Naive B cell (primary cell): ENCODE results near the gene EDN3. TPM values are rescaled to one million over a fixed set of nuclear protein-coding genes. Genes with fewer than 3 reads are reported as not detected.
A peak's percentile ranks its signal among the peaks of the same experiment; 100 is the strongest.

Source experiments
- ATAC-seq, 2 donors: fragments of 150-1000 bp; cut with Tn5 transposase; 2 replicates each; pipeline ENCODE4 v1.10.0; 2021; ENCODE audit warnings: low read depth in 2 of 2, mild to moderate bottlenecking in 2 of 2, moderate library complexity in 2 of 2
- DNase-seq: peaks from one replicate; pipeline ENCODE4 v3.0.0; 2022
- H3K27ac Mint-ChIP-seq, 6 donors: one replicate each; pipeline ENCODE4 v1.8.0; 2020 to 2022; ENCODE audit warnings: mild to moderate bottlenecking in 6 of 6, mixed read lengths in 6 of 6, moderate library complexity in 5 of 6, inconsistent platforms in 2 of 6
- H3K27me3 Mint-ChIP-seq, 3 donors: one replicate each; pipeline ENCODE4 v1.8.0; 2021 to 2022; ENCODE audit warnings: mixed read lengths in 3 of 3, mild to moderate bottlenecking in 1 of 3
- H3K36me3 Mint-ChIP-seq, 2 donors: one replicate each; pipeline ENCODE4 v1.8.0; 2020 to 2022; ENCODE audit warnings: mixed read lengths in 2 of 2, inconsistent platforms in 1 of 2, mild to moderate bottlenecking in 1 of 2
- H3K4me1 Mint-ChIP-seq, 3 donors: one replicate each; pipeline ENCODE4 v1.8.0; 2020 to 2022; ENCODE audit warnings: mixed read lengths in 3 of 3, inconsistent platforms in 1 of 3, mild to moderate bottlenecking in 1 of 3, moderate library complexity in 1 of 3
- H3K4me3 Mint-ChIP-seq, 8 donors: one replicate each; pipeline ENCODE4 v1.8.0; 2020 to 2022; ENCODE audit warnings: mild to moderate bottlenecking in 8 of 8, mixed read lengths in 8 of 8, moderate library complexity in 8 of 8, inconsistent platforms in 2 of 8
- H3K9me3 Mint-ChIP-seq, 7 donors: one replicate each; pipeline ENCODE4 v1.8.0; 2020 to 2022; ENCODE audit warnings: mixed read lengths in 7 of 7, mild to moderate bottlenecking in 5 of 7, inconsistent platforms in 2 of 7, moderate library complexity in 1 of 7
- polyA plus RNA-seq, 6 donors: library from polyadenylated mRNA; unstranded; fragments of 300-500 nt; fragmentation: Illumina TruSeq; gene quantifications; one replicate each; pipeline ENCODE4 v1.2.3, GENCODE V29; 2021; ENCODE audit warnings: low read depth in 6 of 6

Gene EDN3
- polyA plus RNA-seq, 6 donors from 2014 or later = not detected

GRCh38 chr20:59289994-59290393 is 10.4 kb upstream of the EDN3 start:
- Mint-ChIP-seq H3K9me3 (peaks cover 0 to 5% (median 0%) of the 10 kb centered on the region in 7 donors), H3K4me3 (no peak overlapping the region), H3K27ac (no peak overlapping the region), H3K27me3 (peaks cover 27 to 44% (median 32%) of the 10 kb centered on the region in 3 donors), H3K36me3 (no peaks in the 10 kb centered on the region), H3K4me1 (no peaks in the 10 kb centered on the region)
- ATAC-seq (no peak), DNase-seq (no peak)

GRCh38 chr20:59291740-59292383 is 8.5 kb upstream of the EDN3 start:
- ATAC-seq (no peak), DNase-seq (no peak)
- Mint-ChIP-seq H3K9me3 (peaks cover 0 to 4% (median 0%) of the 10 kb centered on the region in 7 donors), H3K4me1 (no peaks in the 10 kb centered on the region), H3K4me3 (no peak overlapping the region), H3K27me3 (peaks cover 38 to 59% (median 42%) of the 10 kb centered on the region in 3 donors), H3K27ac (no peak overlapping the region), H3K36me3 (no peaks in the 10 kb centered on the region)

DNA sequence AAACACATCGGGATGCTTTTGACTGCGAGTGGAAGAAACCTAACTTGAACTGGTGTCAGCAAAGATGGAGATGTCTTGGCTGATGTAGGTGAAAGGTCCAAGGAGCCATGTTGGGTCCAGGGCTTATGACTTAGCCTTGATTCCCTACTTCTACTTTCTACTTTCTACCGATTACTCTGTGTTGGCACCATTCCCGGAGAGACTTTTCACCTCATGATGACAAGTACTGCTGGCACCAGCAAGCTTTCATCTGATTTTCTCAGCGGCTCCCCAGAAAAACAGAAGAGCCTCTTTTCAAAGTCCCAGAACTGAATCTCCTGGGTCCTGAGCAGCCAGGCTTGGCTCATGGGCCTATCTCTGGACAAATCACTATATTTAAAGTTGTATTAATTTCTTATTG is 4.9 kb upstream of the EDN3 start:
- ATAC-seq = no peak
- no peaks in the 10 kb centered on the region for H3K9me3 Mint-ChIP-seq
- no peak for DNase-seq
- H3K27me3 Mint-ChIP-seq = peaks cover 50 to 85% (median 64%) of the 10 kb centered on the region in 3 donors
- H3K36me3 Mint-ChIP-seq = no peaks in the 10 kb centered on the region
- H3K4me3 Mint-ChIP-seq = no peak overlapping the region
- no peak overlapping the region for H3K27ac Mint-ChIP-seq
- no peaks in the 10 kb centered on the region for H3K4me1 Mint-ChIP-seq

DNA sequence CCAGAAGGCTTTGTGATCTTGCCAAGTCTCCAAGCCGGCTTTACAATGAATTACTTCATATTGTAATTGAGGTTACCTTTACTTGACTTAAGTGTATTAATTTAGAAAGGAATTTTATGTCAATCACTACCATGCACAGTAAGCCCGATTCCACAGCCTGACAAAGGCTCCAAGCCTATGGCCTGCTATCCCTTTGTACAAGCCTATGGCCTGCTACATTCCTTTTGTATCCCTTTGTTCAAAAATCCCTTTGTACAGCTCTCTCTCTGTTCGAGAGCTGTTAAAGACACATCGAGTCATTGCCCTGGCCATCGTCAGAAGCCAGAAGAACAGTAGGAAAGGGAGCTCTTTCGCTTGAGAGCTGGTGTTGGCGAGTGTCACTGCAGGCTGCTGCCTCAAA is 2.7 kb upstream of the EDN3 start:
- ATAC-seq (no peak), DNase-seq (no peak)
- H3K27me3 Mint-ChIP-seq = peaks cover 41 to 90% (median 66%) of the 10 kb centered on the region in 3 donors
- H3K27ac Mint-ChIP-seq = no peak overlapping the region
- H3K36me3 Mint-ChIP-seq = no peaks in the 10 kb centered on the region
- no peaks in the 10 kb centered on the region for H3K9me3 Mint-ChIP-seq
- H3K4me1 Mint-ChIP-seq = no peaks in the 10 kb centered on the region
- H3K4me3 Mint-ChIP-seq = no peak overlapping the region

DNA sequence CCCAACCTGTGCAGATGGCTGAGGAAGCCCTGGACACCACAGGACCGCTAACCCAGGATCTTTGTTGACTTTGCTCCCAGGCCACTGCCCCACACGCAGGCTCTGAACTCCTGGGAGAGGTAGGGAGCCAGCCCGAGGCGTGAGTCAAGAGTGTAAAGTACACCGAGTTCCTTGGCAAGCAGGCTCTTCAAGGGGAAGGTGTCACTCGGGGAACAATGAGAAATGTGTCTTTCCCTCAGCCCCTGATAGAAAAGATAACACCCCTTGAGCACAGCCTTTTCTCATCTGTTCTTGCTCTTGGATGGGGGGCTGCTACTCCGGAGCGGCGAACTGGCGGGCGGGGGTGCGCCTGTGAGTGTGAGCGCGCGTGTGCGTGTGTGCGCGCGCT is 472 bp upstream of the EDN3 start:
- Mint-ChIP-seq H3K9me3 (no peaks in the 10 kb centered on the region), H3K4me1 (no peaks in the 10 kb centered on the region), H3K36me3 (no peaks in the 10 kb centered on the region), H3K27ac (no peak overlapping the region), H3K4me3 (no peak overlapping the region), H3K27me3 (peaks cover 35 to 89% (median 68%) of the 10 kb centered on the region in 3 donors)
- ATAC-seq = no peak
- DNase-seq = no peak

- no peak for DNase-seq
- H3K4me3 Mint-ChIP-seq = no peak overlapping the region
- no peak overlapping the region for H3K27ac Mint-ChIP-seq
- peaks cover 24 to 82% (median 67%) of the 10 kb centered on the region in 3 donors for H3K27me3 Mint-ChIP-seq
- no peaks in the 10 kb centered on the region for H3K4me1 Mint-ChIP-seq
- no peaks in the 10 kb centered on the region for H3K36me3 Mint-ChIP-seq
- no peak for ATAC-seq
- H3K9me3 Mint-ChIP-seq = no peaks in the 10 kb centered on the region
Observed at GRCh38 chr20:59301343-59302007, 1.1 kb downstream of the EDN3 start.

GRCh38 chr20:59305908-59306655 is 5.7 kb downstream of the EDN3 start:
- Mint-ChIP-seq H3K4me3 (no peak overlapping the region), H3K4me1 (no peaks in the 10 kb centered on the region), H3K36me3 (no peaks in the 10 kb centered on the region), H3K27me3 (peaks cover 11 to 64% (median 42%) of the 10 kb centered on the region in 3 donors), H3K27ac (no peak overlapping the region), H3K9me3 (no peaks in the 10 kb centered on the region)
- ATAC-seq (no peak), DNase-seq (no peak)

DNA sequence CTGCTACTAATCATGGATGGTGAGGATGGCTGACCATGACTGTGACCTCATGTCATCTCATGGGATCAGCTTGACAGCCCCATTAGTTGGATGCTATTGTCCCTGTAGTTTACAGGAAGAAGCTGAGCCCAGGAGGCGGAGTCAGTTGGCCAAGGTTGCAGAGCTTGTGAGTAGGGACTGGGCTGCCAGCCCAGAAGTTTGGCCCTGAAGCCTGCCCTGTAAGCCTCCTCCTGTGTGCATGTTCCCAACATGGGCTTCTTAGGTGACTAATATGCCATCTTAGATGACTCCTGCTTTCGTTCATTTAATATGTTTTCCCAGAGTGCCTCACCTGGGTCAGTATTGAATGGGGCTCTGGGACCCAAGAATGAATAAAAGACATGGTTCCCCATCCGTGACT is 6.9 kb downstream of the EDN3 start:
- Mint-ChIP-seq H3K9me3 (no peaks in the 10 kb centered on the region), H3K27ac (no peak overlapping the region), H3K4me1 (no peaks in the 10 kb centered on the region), H3K27me3 (peaks cover 11 to 58% (median 43%) of the 10 kb centered on the region in 3 donors), H3K36me3 (no peaks in the 10 kb centered on the region), H3K4me3 (no peak overlapping the region)
- no peak for DNase-seq
- ATAC-seq = no peak

- Mint-ChIP-seq H3K9me3 (no peaks in the 10 kb centered on the region), H3K36me3 (no peaks in the 10 kb centered on the region), H3K27ac (no peak overlapping the region), H3K27me3 (peaks cover 9 to 45% (median 37%) of the 10 kb centered on the region in 3 donors), H3K4me3 (no peak overlapping the region), H3K4me1 (no peaks in the 10 kb centered on the region)
- DNase-seq = no peak
- ATAC-seq = no peak
Observed at GRCh38 chr20:59308493-59309201, 8.2 kb downstream of the EDN3 start.

GRCh38 chr20:59309218-59309617 is 8.8 kb downstream of the EDN3 start:
- no peaks in the 10 kb centered on the region for H3K36me3 Mint-ChIP-seq
- H3K9me3 Mint-ChIP-seq = no peaks in the 10 kb centered on the region
- no peak for ATAC-seq
- no peak for DNase-seq
- no peaks in the 10 kb centered on the region for H3K4me1 Mint-ChIP-seq
- peaks cover 4 to 45% (median 37%) of the 10 kb centered on the region in 3 donors for H3K27me3 Mint-ChIP-seq
- H3K27ac Mint-ChIP-seq = no peak overlapping the region
- H3K4me3 Mint-ChIP-seq = no peak overlapping the region

GRCh38 chr20:59314997-59315396 is 14.6 kb downstream of the EDN3 start:
- DNase-seq (no peak), ATAC-seq (no peak)
- H3K4me3 Mint-ChIP-seq = no peak overlapping the region
- H3K4me1 Mint-ChIP-seq = no peaks in the 10 kb centered on the region
- H3K27me3 Mint-ChIP-seq = peaks cover 4 to 22% (median 14%) of the 10 kb centered on the region in 3 donors
- H3K9me3 Mint-ChIP-seq = no peaks in the 10 kb centered on the region
- H3K36me3 Mint-ChIP-seq = no peaks in the 10 kb centered on the region
- H3K27ac Mint-ChIP-seq = peak overlapping the region in 1 of 6 donors; percentile 40

DNA sequence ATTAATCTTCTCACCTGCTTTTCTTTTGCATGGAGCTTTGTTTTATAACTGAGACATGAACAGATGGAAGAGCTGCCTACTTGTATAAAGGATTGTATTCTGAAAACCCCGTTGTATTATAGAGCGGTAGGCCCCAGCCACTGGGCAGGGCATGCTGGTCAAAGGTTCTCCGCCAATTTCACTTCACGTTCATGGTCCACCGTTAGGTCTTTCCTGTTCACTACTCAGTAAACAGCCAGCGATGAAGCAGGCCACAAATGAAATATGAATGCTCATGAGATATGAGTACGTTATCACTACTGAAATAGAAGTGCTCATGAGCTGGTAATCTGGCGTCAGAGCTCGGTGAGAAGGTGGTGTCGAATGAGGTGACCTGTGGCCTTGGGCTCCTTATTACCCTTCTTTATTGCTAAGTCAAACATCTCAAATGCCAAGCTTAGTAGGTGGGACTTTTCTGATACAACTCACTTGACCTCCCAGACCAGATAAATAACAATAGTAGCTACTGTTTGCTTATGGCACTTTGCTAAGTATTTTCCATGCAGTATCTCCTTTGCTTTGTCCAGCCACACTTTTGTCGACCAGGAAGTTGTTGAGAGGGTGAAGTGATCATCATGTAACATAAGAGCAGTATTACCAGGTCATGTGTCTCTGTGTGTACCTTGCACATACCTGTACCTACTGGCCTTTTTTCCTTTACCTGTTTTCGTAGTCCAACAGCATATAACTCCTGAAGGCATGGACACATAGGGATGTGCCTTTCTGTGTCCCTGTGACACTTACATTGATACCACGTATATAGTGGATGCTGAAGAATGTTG is 16.7 kb downstream of the EDN3 start:
- H3K27ac Mint-ChIP-seq = no peak overlapping the region
- H3K4me1 Mint-ChIP-seq = no peaks in the 10 kb centered on the region
- no peaks in the 10 kb centered on the region for H3K36me3 Mint-ChIP-seq
- H3K4me3 Mint-ChIP-seq = no peak overlapping the region
- no peak for ATAC-seq
- no peak for DNase-seq
- H3K27me3 Mint-ChIP-seq = peaks cover 4 to 21% (median 13%) of the 10 kb centered on the region in 3 donors
- H3K9me3 Mint-ChIP-seq = no peaks in the 10 kb centered on the region
